Body of pancreas (tissue), 4 donors: ENCODE measurements around the gene PIGP. TPM values are rescaled to one million over a fixed set of nuclear protein-coding genes. Genes with fewer than 3 reads are reported as not detected.
"Not testable (repeated sequence)": the region's sequence is repeated elsewhere in the genome, so short reads cannot be mapped to it uniquely, and the experiment has no call there.

ENCODE experiments used
- ATAC-seq: fragments of 150-250 bp; one replicate; pipeline ENCODE4 v1.9.1; 2016
- DNase-seq, 4 donors: peaks; one replicate each; pipeline ENCODE4 v3.0.0-alpha.2; 2019
- H3K27ac ChIP-seq, 4 donors: fragments of 200-600 bp; sonication (generic); 1 replicate in 3 of 4; 2 replicates in 1 of 4; pipeline versions ENCODE4 v1.5.1 to v1.6.1; 2016 to 2019; ENCODE audit warnings: mild to moderate bottlenecking in 1 of 4, mixed read lengths in 1 of 4, moderate library complexity in 1 of 4
- H3K27me3 ChIP-seq, 2 donors: fragments of 200-600 bp; sonication (generic); one replicate each; pipeline ENCODE4 v1.6.0; 2016; ENCODE audit warnings: mild to moderate bottlenecking in 1 of 2
- H3K36me3 ChIP-seq, 2 donors: fragments of 200-600 bp; sonication (generic); replicated peaks in 1 of 2; 2 replicates each; pipeline ENCODE4 v1.5.1; 2016; ENCODE audit warnings: low read depth in 2 of 2; ENCODE audit not compliant: insufficient read depth in 1 of 2
- H3K4me1 ChIP-seq: fragments of 200-600 bp; sonication (generic); one replicate; pipeline ENCODE4 v1.6.0; 2016
- H3K4me3 ChIP-seq, 2 donors: fragments of 200-600 bp; sonication (generic); 1 replicate in 1 of 2; 2 replicates in 1 of 2; pipeline ENCODE4 v1.5.1; 2016 to 2019
- H3K9me3 ChIP-seq, 3 donors: fragments of 200-600 bp; sonication (generic); 1 replicate in 2 of 3; 2 replicates in 1 of 3; pipeline ENCODE4 v1.5.1; 2016
- CTCF ChIP-seq, 7 experiments: fragments of 450-650 bp in 4 of 7; fragments of 200-600 bp in 3 of 7; sonication (generic) in 3 of 7; IDR thresholded peaks; one replicate each; pipeline ENCODE4 v1.5.1; 2016 to 2019; ENCODE audit warnings: antibody characterized with exemption in 7 of 7
- POLR2A ChIP-seq, 3 donors: fragments of 450-650 bp; IDR thresholded peaks; one replicate each; pipeline ENCODE4 v1.6.1; 2016; ENCODE audit warnings: antibody characterized with exemption in 3 of 3, mild to moderate bottlenecking in 2 of 3
- WGBS, 2 donors: methylation state at CpG; one replicate each; pipeline ENCODE4 v1.1.5; 2017; 5-methylcytosine and 5-hydroxymethylcytosine counted together
- intact Hi-C: fragments of 100-400 bp; cut with DNase I; formaldehyde crosslinking; loops from one replicate; pipeline ENCODE4 v1.15.1; 2023
- total RNA-seq, 2 donors: library from RNA; depleted of rRNA; stranded (reverse); fragments of >200 nt; gene quantifications; one replicate each; pipeline ENCODE4 v1.1.0, GENCODE V29; 2016

The PIGP gene
- total RNA-seq = 1 to 10 TPM; 4.3 to 7.5 TPM

GRCh38 chr21:37072988-37073416 lies at the start of gene PIGP, which contains the start of gene TTC3:
Gene PIGP (minus strand): TSS chr21:37073071. CDS start chr21:37072515, 556 bp downstream.
Gene TTC3 (plus strand): TSS chr21:37073254. CDS start chr21:37087258, 14,004 bp downstream.
- TF ChIP-seq POLR2A (IDR thresholded peaks at IDR 0.05) (peak; percentile 83 to 94 (median 90)), CTCF (IDR thresholded peaks at IDR 0.05) (peak in 1 of 7 experiments; percentile 12)
- peak within 1 kb of the TSS; percentile 74 to 100 (median 98) for H3K27ac ChIP-seq
- no peaks in the 10 kb centered on the region for H3K27me3 ChIP-seq
- H3K9me3 ChIP-seq = no peaks in the 10 kb centered on the region
- ATAC-seq = peak; percentile 84
- WGBS, 2 donors = 0% methylated on average over 11 of the region's 61 CpGs; no CpG with 5 or more reads in 1 of the 2 donors
- H3K4me3 ChIP-seq = peak within 1 kb of the TSS; percentile 35 to 68
- intact Hi-C loops = no loop called here
- H3K4me1 ChIP-seq = peaks cover 22% of the 10 kb centered on the region
- H3K36me3 ChIP-seq = no peaks in the 10 kb centered on the region
- DNase-seq = peak; percentile 95 to 96 (median 96)

GRCh38 chr21:37119421-37120218 lies 46.7 kb upstream of the PIGP start:
- H3K4me3 ChIP-seq = no peak overlapping the region
- intact Hi-C loops = no loop called here
- WGBS, 2 donors = 82 to 92% methylated on average over 6 of the region's 6 CpGs
- H3K27me3 ChIP-seq = no peaks in the 10 kb centered on the region
- no peak overlapping the region for H3K27ac ChIP-seq
- ATAC-seq = no peak
- peaks cover 10% of the 10 kb centered on the region for H3K4me1 ChIP-seq
- peaks cover 0 to 2% of the 10 kb centered on the region in 2 donors for H3K36me3 ChIP-seq
- H3K9me3 ChIP-seq = no peaks in the 10 kb centered on the region
- TF ChIP-seq POLR2A (IDR thresholded peaks at IDR 0.05) (no peak), CTCF (IDR thresholded peaks at IDR 0.05) (no peak)
- DNase-seq = no peak

- 52 to 100% methylated on average over 1 of the region's 1 CpG for WGBS, 2 donors
Measured at GRCh38 chr21:37118187-37118826, 45.4 kb upstream of the PIGP start.

GRCh38 chr21:37117204-37117603 lies 44.3 kb upstream of the PIGP start:
- DNase-seq (no peak), ATAC-seq (no peak)
- H3K36me3 ChIP-seq = no peaks in the 10 kb centered on the region
- intact Hi-C loops = no loop called here
- no peaks in the 10 kb centered on the region for H3K9me3 ChIP-seq
- TF ChIP-seq CTCF (IDR thresholded peaks at IDR 0.05) (no peak), POLR2A (IDR thresholded peaks at IDR 0.05) (no peak)
- H3K4me3 ChIP-seq = no peak overlapping the region
- H3K27ac ChIP-seq = no peak overlapping the region
- no peaks in the 10 kb centered on the region for H3K27me3 ChIP-seq
- H3K4me1 ChIP-seq = peaks cover 10% of the 10 kb centered on the region

More at GRCh38 chr21:37118187-37118826, 45.4 kb upstream of the PIGP start:
- intact Hi-C loops = no loop called here
- no peak for TF ChIP-seq POLR2A (IDR thresholded peaks at IDR 0.05)
- no peak for TF ChIP-seq CTCF (IDR thresholded peaks at IDR 0.05)
- no peak for DNase-seq
- H3K36me3 ChIP-seq = peaks cover 0 to 2% of the 10 kb centered on the region in 2 donors
- no peaks in the 10 kb centered on the region for H3K9me3 ChIP-seq
- H3K27ac ChIP-seq = no peak overlapping the region
- no peaks in the 10 kb centered on the region for H3K27me3 ChIP-seq
- peaks cover 10% of the 10 kb centered on the region for H3K4me1 ChIP-seq
- H3K4me3 ChIP-seq = no peak overlapping the region
- ATAC-seq = no peak

GRCh38 chr21:37116459-37116858 lies 43.6 kb upstream of the PIGP start:
- H3K27ac ChIP-seq, ATAC-seq, H3K4me3 ChIP-seq, H3K36me3 ChIP-seq, H3K27me3 ChIP-seq, DNase-seq, H3K9me3 ChIP-seq, intact Hi-C loops: not testable (repeated sequence)
- H3K4me1 ChIP-seq = peaks cover 10% of the 10 kb centered on the region
- WGBS, 2 donors = 87 to 95% methylated on average over 2 of the region's 2 CpGs

- H3K27me3 ChIP-seq, intact Hi-C loops, DNase-seq, H3K36me3 ChIP-seq, ATAC-seq, H3K27ac ChIP-seq, H3K4me3 ChIP-seq, H3K9me3 ChIP-seq: not testable (repeated sequence)
- WGBS, 2 donors = 93 to 100% methylated on average over 1 of the region's 3 CpGs
- H3K4me1 ChIP-seq = peaks cover 10% of the 10 kb centered on the region
Measured at GRCh38 chr21:37114301-37114700, 41.4 kb upstream of the PIGP start.

GRCh38 chr21:37111029-37111428 lies 38.2 kb upstream of the PIGP start:
- H3K9me3 ChIP-seq, H3K4me1 ChIP-seq, H3K27ac ChIP-seq, H3K36me3 ChIP-seq, DNase-seq, H3K27me3 ChIP-seq, H3K4me3 ChIP-seq, ATAC-seq, intact Hi-C loops: not testable (repeated sequence)
- WGBS, 2 donors = 90 to 97% methylated on average over 6 of the region's 6 CpGs
